Ectodermal cell (in vitro differentiated cells): ENCODE data around the gene SLC9A3.

Experiments
- H3K27ac ChIP-seq: 2 replicates; pipeline ENCODE4 v1.7.0; 2013; ENCODE audit warnings: mild to moderate bottlenecking, low read depth, low read length; ENCODE audit not compliant: insufficient read depth, poor library complexity, severe bottlenecking
- H3K27me3 ChIP-seq: 2 replicates; pipeline ENCODE4 v1.7.0; 2013; ENCODE audit warnings: mild to moderate bottlenecking, low read length; ENCODE audit not compliant: insufficient read depth, control insufficient read depth, poor library complexity, severe bottlenecking
- H3K36me3 ChIP-seq: one replicate; pipeline ENCODE4 v1.7.0; 2013; ENCODE audit warnings: low read length; ENCODE audit not compliant: control insufficient read depth, insufficient read depth
- H3K4me1 ChIP-seq: one replicate; pipeline ENCODE4 v1.7.0; 2013; ENCODE audit warnings: low read length; ENCODE audit not compliant: control insufficient read depth, insufficient read depth
- H3K4me3 ChIP-seq: 2 replicates; pipeline ENCODE4 v1.7.0; 2013; ENCODE audit warnings: low read depth, low read length, control low read depth; ENCODE audit not compliant: insufficient read depth
- H3K9me3 ChIP-seq: 2 replicates; pipeline ENCODE4 v1.7.0; 2013; ENCODE audit warnings: mild to moderate bottlenecking, low read length, moderate library complexity; ENCODE audit not compliant: control insufficient read depth
- WGBS, 2 experiments: methylation state at CpG; one replicate each; pipeline ENCODE4 v1.1.7; 2013; ENCODE audit warnings: missing lambda C conversion rate in 2 of 2; 5-methylcytosine and 5-hydroxymethylcytosine counted together

SLC9A3 gene

GRCh38 chr5:532521-533242, 8.4 kb upstream of the SLC9A3 start:
- Histone ChIP-seq H3K9me3 (no peaks in the 10 kb centered on the region), H3K27me3 (peaks cover 44% of the 10 kb centered on the region), H3K36me3 (no peaks in the 10 kb centered on the region), H3K4me3 (no peak overlapping the region), H3K4me1 (peaks cover 20% of the 10 kb centered on the region), H3K27ac (no peak overlapping the region)
- WGBS, 2 experiments = 76 to 79% methylated on average over 25 of the region's 25 CpGs

DNA sequence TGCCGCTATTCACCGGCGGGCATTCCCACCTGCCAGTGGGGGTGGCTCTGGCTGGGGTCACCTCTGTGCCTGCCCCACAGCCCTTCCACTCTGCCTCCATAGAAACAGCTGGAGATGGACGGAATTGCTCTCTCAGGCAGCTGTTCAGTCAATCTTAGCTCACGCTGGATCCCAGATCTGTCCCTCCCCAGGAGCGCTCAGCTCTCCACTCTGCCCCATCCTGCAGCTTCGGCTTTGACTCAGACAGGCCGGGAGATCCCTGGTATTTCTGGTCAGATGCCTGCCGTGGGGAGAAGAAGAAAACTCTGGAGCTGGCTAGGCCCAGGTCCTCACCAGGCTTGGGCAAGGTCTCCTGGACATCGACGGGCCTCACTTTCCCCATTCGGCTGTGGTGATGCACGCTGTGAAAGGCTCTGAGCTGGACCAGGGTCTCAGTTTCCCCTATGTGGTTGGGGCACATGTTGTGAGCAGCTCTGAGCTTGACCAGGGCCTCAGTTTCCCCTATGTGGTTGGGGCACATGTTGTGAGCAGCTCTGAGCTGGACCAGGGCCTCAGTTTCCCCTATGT, 7.6 kb upstream of the SLC9A3 start:
- Histone ChIP-seq H3K27me3 (peaks cover 53% of the 10 kb centered on the region), H3K4me3 (no peak overlapping the region)
- 94 to 95% methylated on average over 13 of the region's 13 CpGs for WGBS, 2 experiments

GRCh38 chr5:531101-531748, 7.0 kb upstream of the SLC9A3 start:
- Histone ChIP-seq H3K27me3 (peaks cover 59% of the 10 kb centered on the region), H3K9me3 (no peaks in the 10 kb centered on the region), H3K27ac (no peak overlapping the region), H3K4me1 (peaks cover 20% of the 10 kb centered on the region), H3K36me3 (no peaks in the 10 kb centered on the region), H3K4me3 (no peak overlapping the region)
- 72 to 77% methylated on average over 25 of the region's 25 CpGs for WGBS, 2 experiments

More for the DNA sequence above, 7.6 kb upstream of the SLC9A3 start:
- H3K36me3 ChIP-seq = no peaks in the 10 kb centered on the region
- peaks cover 20% of the 10 kb centered on the region for H3K4me1 ChIP-seq
- no peak overlapping the region for H3K27ac ChIP-seq
- H3K9me3 ChIP-seq = no peaks in the 10 kb centered on the region

- Histone ChIP-seq H3K4me1 (peaks cover 20% of the 10 kb centered on the region), H3K36me3 (no peaks in the 10 kb centered on the region), H3K4me3 (no peak overlapping the region), H3K9me3 (no peaks in the 10 kb centered on the region), H3K27me3 (peaks cover 69% of the 10 kb centered on the region), H3K27ac (no peak overlapping the region)
- 90 to 91% methylated on average over 24 of the region's 24 CpGs for WGBS, 2 experiments
These were observed 6.0 kb upstream of the SLC9A3 start for GRCh38 chr5:530001-530955.

- no peak overlapping the region for H3K4me3 ChIP-seq
- no peaks in the 10 kb centered on the region for H3K36me3 ChIP-seq
- peaks cover 83% of the 10 kb centered on the region for H3K27me3 ChIP-seq
- WGBS, 2 experiments = 21 to 22% methylated on average over 55 of the region's 55 CpGs
- H3K4me1 ChIP-seq = peaks cover 12% of the 10 kb centered on the region
- H3K27ac ChIP-seq = no peak overlapping the region
- no peaks in the 10 kb centered on the region for H3K9me3 ChIP-seq
These were observed 4.6 kb upstream of the SLC9A3 start for GRCh38 chr5:528629-529511.

DNA sequence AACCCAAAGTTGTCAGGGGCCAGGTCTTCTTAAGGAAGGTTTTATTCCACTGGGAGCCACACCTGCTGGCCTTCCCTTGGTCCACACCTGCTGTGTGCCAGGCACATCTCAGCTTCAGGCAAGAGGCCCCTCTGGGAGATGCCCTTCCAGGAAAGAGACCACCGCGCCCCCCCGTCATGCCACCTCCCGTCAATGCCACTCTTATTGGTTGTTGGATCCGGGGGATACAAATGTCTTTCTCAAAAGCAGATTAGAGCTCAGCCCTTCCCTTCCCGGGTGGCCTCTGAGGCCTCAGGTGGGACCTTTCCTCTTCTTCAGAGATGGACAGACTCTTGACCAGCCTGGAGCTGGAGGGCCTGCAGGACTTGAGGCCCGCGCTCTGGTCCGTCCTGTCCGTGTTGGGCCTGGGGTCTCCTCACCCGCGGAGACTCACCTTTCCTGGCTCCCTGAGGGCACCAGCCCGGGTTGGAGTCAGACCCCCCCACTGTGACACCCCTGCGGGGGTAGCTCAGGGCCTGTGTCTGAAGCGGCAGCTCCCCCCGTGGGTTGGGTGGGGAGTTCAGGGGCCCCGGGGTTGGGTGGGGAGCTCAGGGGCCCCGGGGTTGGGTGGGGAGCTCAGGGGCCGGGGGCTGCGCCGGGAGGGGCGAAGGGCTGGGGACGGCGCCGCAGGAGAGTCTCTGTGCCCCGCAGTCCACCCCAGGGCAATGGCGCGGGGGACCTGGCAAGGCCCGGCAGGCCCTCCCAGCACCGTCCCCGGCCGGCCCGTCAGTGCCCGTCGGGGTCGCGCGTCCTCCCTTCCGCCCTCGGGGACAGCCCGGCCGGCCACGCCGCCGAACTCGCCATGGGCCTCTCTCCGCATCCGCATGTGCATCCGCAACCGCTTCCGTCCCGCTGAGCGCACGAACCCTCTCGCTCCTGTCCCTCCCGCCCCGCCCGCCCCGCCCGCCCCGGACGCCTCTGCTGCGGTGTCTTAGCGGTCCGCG, 3.7 kb upstream of the SLC9A3 start:
- no peaks in the 10 kb centered on the region for H3K36me3 ChIP-seq
- H3K27me3 ChIP-seq = peaks cover 92% of the 10 kb centered on the region
- H3K9me3 ChIP-seq = no peaks in the 10 kb centered on the region
- peaks cover 10% of the 10 kb centered on the region for H3K4me1 ChIP-seq
- 33 to 35% methylated on average over 66 of the region's 66 CpGs for WGBS, 2 experiments
- no peak overlapping the region for H3K4me3 ChIP-seq
- no peak overlapping the region for H3K27ac ChIP-seq

- no peaks in the 10 kb centered on the region for H3K9me3 ChIP-seq
- H3K36me3 ChIP-seq = no peaks in the 10 kb centered on the region
- WGBS, 2 experiments = 88 to 89% methylated on average over 14 of the region's 14 CpGs
- H3K27ac ChIP-seq = no peak overlapping the region
- H3K4me3 ChIP-seq = no peak overlapping the region
- peaks cover 100% of the 10 kb centered on the region for H3K27me3 ChIP-seq
- H3K4me1 ChIP-seq = peaks cover 15% of the 10 kb centered on the region
These were observed 2.3 kb upstream of the SLC9A3 start for GRCh38 chr5:526456-527088.

DNA sequence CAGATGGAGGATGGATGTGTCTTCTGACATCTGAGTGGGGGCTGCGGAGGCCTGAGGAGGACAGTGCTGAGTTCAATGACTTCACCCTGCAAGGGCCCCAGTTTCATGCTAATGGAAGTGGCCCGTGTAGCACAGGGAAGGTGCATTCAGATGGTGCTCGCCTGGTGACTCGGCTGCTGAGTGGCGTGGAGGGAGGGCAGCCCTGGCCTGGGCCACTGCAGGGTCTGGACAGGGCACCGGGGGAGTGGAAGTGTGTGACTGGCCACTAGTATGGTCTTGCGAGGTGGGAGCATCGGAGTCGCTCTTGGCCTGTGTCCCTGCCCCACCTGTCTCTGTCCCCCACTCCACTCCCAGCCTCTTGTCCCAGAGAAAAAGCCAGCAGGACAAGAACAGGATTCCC, 1.7 kb upstream of the SLC9A3 start:
- no peak overlapping the region for H3K27ac ChIP-seq
- no peak overlapping the region for H3K4me3 ChIP-seq
- no peaks in the 10 kb centered on the region for H3K36me3 ChIP-seq
- no peaks in the 10 kb centered on the region for H3K9me3 ChIP-seq
- peaks cover 97% of the 10 kb centered on the region for H3K27me3 ChIP-seq
- H3K4me1 ChIP-seq = peaks cover 20% of the 10 kb centered on the region
- WGBS, 2 experiments = 48 to 52% methylated on average over 9 of the region's 9 CpGs
